HG03342 (cell line): ENCODE results near the gene SYCP3.
"Not testable (repeated sequence)": the region's sequence is repeated elsewhere in the genome, so short reads cannot be mapped to it uniquely, and the experiment has no call there.

ENCODE experiments used
- ATAC-seq: cut with Tn5 transposase; IDR thresholded peaks from one replicate; pipeline ENCODE4 v1.9.1; 2021; ENCODE audit warnings: mild to moderate bottlenecking, moderate library complexity; ENCODE audit not compliant: unreplicated experiment

Gene SYCP3

GRCh38 chr12:101761350-101761749 is 22.1 kb upstream of the SYCP3 start:
- ATAC-seq: no peak

- peak; percentile 69 for ATAC-seq
Measured at GRCh38 chr12:101759396-101760047, 20.3 kb upstream of the SYCP3 start.

- ATAC-seq: no peak
Measured at GRCh38 chr12:101750152-101750551, 10.9 kb upstream of the SYCP3 start.

- no peak for ATAC-seq
Measured at GRCh38 chr12:101749657-101750056, 10.4 kb upstream of the SYCP3 start.

GRCh38 chr12:101748907-101749306 is 9.6 kb upstream of the SYCP3 start:
- no peak for ATAC-seq

- no peak for ATAC-seq
Measured at GRCh38 chr12:101747697-101748096, 8.4 kb upstream of the SYCP3 start.

- no peak for ATAC-seq
Measured at GRCh38 chr12:101746661-101747060, 7.4 kb upstream of the SYCP3 start.

- no peak for ATAC-seq
Measured at GRCh38 chr12:101746196-101746595, 6.9 kb upstream of the SYCP3 start.

GRCh38 chr12:101745481-101745880 is 6.2 kb upstream of the SYCP3 start:
- no peak for ATAC-seq

- peak; percentile 97 for ATAC-seq
Measured at GRCh38 chr12:101743724-101744472, 4.6 kb upstream of the SYCP3 start.

- no peak for ATAC-seq
Measured at GRCh38 chr12:101743242-101743641, 4.0 kb upstream of the SYCP3 start.

GRCh38 chr12:101740980-101741379 is 1.7 kb upstream of the SYCP3 start:
- ATAC-seq: no peak

GRCh38 chr12:101740566-101740965 is 1.3 kb upstream of the SYCP3 start:
- ATAC-seq: no peak

- no peak for ATAC-seq
Measured at GRCh38 chr12:101737476-101737875, 1.8 kb downstream of the SYCP3 start.

GRCh38 chr12:101734482-101734881 is 4.8 kb downstream of the SYCP3 start:
- ATAC-seq: not testable (repeated sequence)

GRCh38 chr12:101733166-101733565 is 6.1 kb downstream of the SYCP3 start:
- ATAC-seq: no peak

- ATAC-seq: no peak
Measured at GRCh38 chr12:101732318-101732717, 6.9 kb downstream of the SYCP3 start.

GRCh38 chr12:101729842-101730241 is 9.4 kb downstream of the SYCP3 start:
- ATAC-seq: no peak

GRCh38 chr12:101727098-101727497 is 12.2 kb downstream of the SYCP3 start:
- no peak for ATAC-seq

- ATAC-seq: no peak
Measured at GRCh38 chr12:101722392-101722791, 16.9 kb downstream of the SYCP3 start.

GRCh38 chr12:101720118-101720517 is 19.1 kb downstream of the SYCP3 start:
- ATAC-seq: no peak

- ATAC-seq: no peak
Measured at GRCh38 chr12:101719566-101719965, 19.7 kb downstream of the SYCP3 start.
